Hepatocyte (in vitro differentiated cells): Measurements from ENCODE around the gene SLC19A1. TPM values are rescaled to one million over a fixed set of nuclear protein-coding genes. Genes with fewer than 3 reads are reported as not detected.

Source experiments
- DNase-seq: peaks from one replicate; pipeline ENCODE4 v3.0.0-alpha.2; 2016; ENCODE audit warnings: low spot score
- H2AFZ ChIP-seq: fragments of 200-600 bp; sonication (generic); 2 replicates; pipeline ENCODE4 v1.6.0; 2016; ENCODE audit warnings: antibody characterized with exemption, mild to moderate bottlenecking
- H3K27ac ChIP-seq: fragments of 200-600 bp; sonication (generic); 2 replicates; pipeline ENCODE4 v1.5.1; 2016; ENCODE audit warnings: mild to moderate bottlenecking
- H3K27me3 ChIP-seq: fragments of 200-600 bp; sonication (generic); 2 replicates; pipeline ENCODE4 v1.6.1; 2016
- H3K36me3 ChIP-seq: fragments of 200-600 bp; sonication (generic); replicated peaks from 2 replicates; pipeline ENCODE4 v1.5.1; 2016; ENCODE audit warnings: low read depth; ENCODE audit not compliant: insufficient read depth
- H3K4me1 ChIP-seq: fragments of 200-600 bp; sonication (generic); 2 replicates; pipeline ENCODE4 v1.5.1; 2016; ENCODE audit warnings: mild to moderate bottlenecking, moderate library complexity; ENCODE audit not compliant: insufficient read depth
- H3K4me2 ChIP-seq: fragments of 200-600 bp; sonication (generic); 2 replicates; pipeline ENCODE4 v1.6.0; 2016
- H3K4me3 ChIP-seq: fragments of 200-600 bp; sonication (generic); 2 replicates; pipeline ENCODE4 v1.5.1; 2016; ENCODE audit warnings: mild to moderate bottlenecking
- H3K79me2 ChIP-seq: fragments of 200-600 bp; sonication (generic); 2 replicates; pipeline ENCODE4 v1.6.0; 2017; ENCODE audit warnings: mild to moderate bottlenecking
- H3K9me2 ChIP-seq: fragments of 200-600 bp; sonication (generic); replicated peaks from 2 replicates; pipeline ENCODE4 v1.6.0; 2017; ENCODE audit warnings: mild to moderate bottlenecking; ENCODE audit not compliant: insufficient read depth
- H3K9me3 ChIP-seq: fragments of 200-600 bp; sonication (generic); 2 replicates; pipeline ENCODE4 v1.5.1; 2016; ENCODE audit warnings: low read depth, mild to moderate bottlenecking
- H4K20me1 ChIP-seq: fragments of 200-600 bp; sonication (generic); 2 replicates; pipeline ENCODE4 v1.6.0; 2016; ENCODE audit warnings: mild to moderate bottlenecking; ENCODE audit not compliant: insufficient read depth, poor library complexity, severe bottlenecking
- CTCF ChIP-seq: fragments of 200-600 bp; sonication (generic); IDR thresholded peaks from 2 replicates; pipeline ENCODE4 v1.5.1; 2016; ENCODE audit warnings: antibody characterized with exemption, mild to moderate bottlenecking; ENCODE audit not compliant: poor library complexity
- EZH2 ChIP-seq: fragments of 200-600 bp; sonication (generic); IDR thresholded peaks from 2 replicates; pipeline ENCODE4 v1.6.1; 2016; ENCODE audit warnings: antibody characterized with exemption, mild to moderate bottlenecking, borderline replicate concordance
- EZH2phosphoT487 ChIP-seq: fragments of 200-600 bp; sonication (generic); IDR thresholded peaks from one replicate; pipeline ENCODE4 v1.6.1; 2018; ENCODE audit warnings: antibody characterized with exemption, mild to moderate bottlenecking, low read depth, moderate library complexity; ENCODE audit not compliant: unreplicated experiment, severe bottlenecking
- WGBS: methylation state at CpG from one replicate; pipeline ENCODE4 v1.1.6; 2016; ENCODE audit warnings: low lambda C conversion rate; ENCODE audit errors: missing lambda C conversion rate; 5-methylcytosine and 5-hydroxymethylcytosine counted together
- polyA plus RNA-seq: library from polyadenylated mRNA; unstranded; fragments of >200 nt; fragmentation: Nextera tagmentation; extraction: Ambion mirVana; gene quantifications from 2 replicates; pipeline ENCODE4 v1.2.1, GENCODE V29; 2016
- total RNA-seq: library from RNA; depleted of rRNA; stranded (reverse); fragments of >200 nt; gene quantifications from 2 replicates; pipeline ENCODE4 v1.2.3, GENCODE V29; 2014

Gene SLC19A1
- total and polyA plus RNA-seq, 2 experiments from 2014 or later: 7.7 to 24.8 TPM

GRCh38 chr21:45556645-45557615 is 14.7 kb upstream of the SLC19A1 start:
- no peaks in the 10 kb centered on the region for H3K9me2 ChIP-seq
- no peaks in the 10 kb centered on the region for H3K79me2 ChIP-seq
- peak overlapping the region; percentile 92 for H3K27ac ChIP-seq
- H3K27me3 ChIP-seq: no peaks in the 10 kb centered on the region
- TF ChIP-seq CTCF: no peak
- no peak for TF ChIP-seq EZH2phosphoT487
- TF ChIP-seq EZH2: no peak
- no peaks in the 10 kb centered on the region for H3K36me3 ChIP-seq
- peaks cover 4% of the 10 kb centered on the region for H3K4me1 ChIP-seq
- H3K4me3 ChIP-seq: no peak overlapping the region
- no peak overlapping the region for H2AFZ ChIP-seq
- DNase-seq: no peak
- H3K9me3 ChIP-seq: no peaks in the 10 kb centered on the region
- 89% methylated on average over 29 of the region's 33 CpGs for WGBS
- no peaks in the 10 kb centered on the region for H4K20me1 ChIP-seq
- peak overlapping the region; percentile 95 for H3K4me2 ChIP-seq

- no peak overlapping the region for H3K4me3 ChIP-seq
Observed at GRCh38 chr21:45556302-45556644, 14.0 kb upstream of the SLC19A1 start.

GRCh38 chr21:45555557-45556301 is 13.5 kb upstream of the SLC19A1 start:
- WGBS: 16% methylated on average over 37 of the region's 62 CpGs
- Histone ChIP-seq H3K4me3 (peak overlapping the region; percentile 18), H3K9me2 (no peaks in the 10 kb centered on the region), H3K9me3 (no peaks in the 10 kb centered on the region), H4K20me1 (no peaks in the 10 kb centered on the region), H3K79me2 (no peaks in the 10 kb centered on the region), H2AFZ (peak overlapping the region; percentile 43), H3K4me1 (peaks cover 4% of the 10 kb centered on the region), H3K27me3 (no peaks in the 10 kb centered on the region), H3K4me2 (peak overlapping the region; percentile 95), H3K27ac (peak overlapping the region; percentile 92), H3K36me3 (no peaks in the 10 kb centered on the region)
- peak; percentile 88 for DNase-seq
- TF ChIP-seq EZH2phosphoT487 (no peak), CTCF (peak; percentile 69), EZH2 (no peak)

More at GRCh38 chr21:45556302-45556644, 14.0 kb upstream of the SLC19A1 start:
- Histone ChIP-seq H3K9me2 (no peaks in the 10 kb centered on the region), H3K36me3 (no peaks in the 10 kb centered on the region), H3K27me3 (no peaks in the 10 kb centered on the region), H3K4me1 (peaks cover 4% of the 10 kb centered on the region), H4K20me1 (no peaks in the 10 kb centered on the region), H2AFZ (peak overlapping the region; percentile 39), H3K4me2 (peak overlapping the region; percentile 95), H3K9me3 (no peaks in the 10 kb centered on the region), H3K79me2 (no peaks in the 10 kb centered on the region), H3K27ac (peak overlapping the region; percentile 92)
- no peak for DNase-seq
- TF ChIP-seq EZH2: no peak
- no peak for TF ChIP-seq EZH2phosphoT487
- no peak for TF ChIP-seq CTCF
- WGBS: 46% methylated on average over 12 of the region's 12 CpGs
